ENCODE data around the gene AFM.

Gene AFM

DNA sequence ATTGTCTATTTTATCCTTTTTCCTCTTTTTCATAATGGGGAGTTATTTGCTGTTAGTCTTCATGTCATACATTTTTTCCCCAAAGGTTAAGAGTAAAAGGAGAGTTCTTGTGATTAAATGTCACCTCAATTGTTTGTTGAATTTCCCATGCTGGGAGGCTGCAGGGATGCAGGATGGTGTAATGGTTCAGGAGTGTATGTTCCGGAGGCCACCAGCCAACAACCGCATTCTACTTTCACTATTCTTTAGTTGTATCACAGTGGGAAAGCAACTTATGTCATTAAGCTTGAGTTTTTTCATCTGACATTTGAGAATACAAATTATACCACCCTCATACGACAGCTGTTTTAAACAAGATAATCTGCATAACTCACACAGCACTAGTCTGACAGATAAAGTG is 30.1 kb upstream of the AFM start:
- TF ChIP-seq CTCF (IDR thresholded peaks at IDR 0.05), result no peak

GRCh38 chr4:73451981-73452747 is 29.4 kb upstream of the AFM start:
- Histone ChIP-seq H3K27ac (no peak overlapping the region), H3K4me3 (ENCODE audit: low read depth in 1 of 2, low read length in 1 of 2) (no peak overlapping the region), H3K4me1 (ENCODE audit: control insufficient read depth in 1 of 2, insufficient read depth in 1 of 2, low read depth in 1 of 2, low read length in 1 of 2) (no peaks in the 10 kb centered on the region), H3K27me3 (no peaks in the 10 kb centered on the region), H3K36me3 (no peaks in the 10 kb centered on the region), H3K9me3 (no peaks in the 10 kb centered on the region)
- no peak for TF ChIP-seq CTCF (IDR thresholded peaks at IDR 0.05)

More for the DNA sequence above, 30.1 kb upstream of the AFM start:
- H3K9me3 ChIP-seq, result no peaks in the 10 kb centered on the region
- H3K36me3 ChIP-seq, result no peaks in the 10 kb centered on the region
- no peak overlapping the region for H3K4me3 ChIP-seq (ENCODE audit: low read depth in 1 of 2, low read length in 1 of 2)
- no peaks in the 10 kb centered on the region for H3K27me3 ChIP-seq
- no peaks in the 10 kb centered on the region for H3K4me1 ChIP-seq (ENCODE audit: control insufficient read depth in 1 of 2, insufficient read depth in 1 of 2, low read depth in 1 of 2, low read length in 1 of 2)
- H3K27ac ChIP-seq, result no peak overlapping the region

GRCh38 chr4:73452953-73453700 is 28.4 kb upstream of the AFM start:
- Histone ChIP-seq H3K27ac (no peak overlapping the region), H3K4me3 (ENCODE audit: low read depth in 1 of 2, low read length in 1 of 2) (no peak overlapping the region), H3K36me3 (no peaks in the 10 kb centered on the region), H3K4me1 (ENCODE audit: control insufficient read depth in 1 of 2, insufficient read depth in 1 of 2, low read depth in 1 of 2, low read length in 1 of 2) (no peaks in the 10 kb centered on the region), H3K27me3 (no peaks in the 10 kb centered on the region), H3K9me3 (no peaks in the 10 kb centered on the region)
- no peak for TF ChIP-seq CTCF (IDR thresholded peaks at IDR 0.05)

DNA sequence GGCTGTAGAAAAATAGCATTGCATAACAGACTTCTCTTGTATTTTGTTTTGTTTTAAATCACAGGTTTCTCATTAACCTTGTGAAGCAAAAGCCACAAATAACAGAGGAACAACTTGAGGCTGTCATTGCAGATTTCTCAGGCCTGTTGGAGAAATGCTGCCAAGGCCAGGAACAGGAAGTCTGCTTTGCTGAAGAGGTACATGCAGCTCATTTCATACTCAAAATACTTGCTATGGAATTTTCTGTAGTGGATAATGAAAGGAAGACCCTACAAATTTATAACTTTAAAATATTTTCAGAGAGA is 27.9 kb upstream of the AFM start:
- Histone ChIP-seq H3K4me3 (ENCODE audit: low read depth in 1 of 2, low read length in 1 of 2) (no peak overlapping the region), H3K4me1 (ENCODE audit: control insufficient read depth in 1 of 2, insufficient read depth in 1 of 2, low read depth in 1 of 2, low read length in 1 of 2) (no peaks in the 10 kb centered on the region), H3K27me3 (no peaks in the 10 kb centered on the region), H3K9me3 (no peaks in the 10 kb centered on the region), H3K36me3 (no peaks in the 10 kb centered on the region), H3K27ac (no peak overlapping the region)
- no peak for TF ChIP-seq CTCF (IDR thresholded peaks at IDR 0.05)

GRCh38 chr4:73454920-73455319 is 26.6 kb upstream of the AFM start:
- Histone ChIP-seq H3K27me3 (no peaks in the 10 kb centered on the region), H3K4me1 (ENCODE audit: control insufficient read depth in 1 of 2, insufficient read depth in 1 of 2, low read depth in 1 of 2, low read length in 1 of 2) (no peaks in the 10 kb centered on the region), H3K36me3 (no peaks in the 10 kb centered on the region), H3K27ac (no peak overlapping the region), H3K4me3 (ENCODE audit: low read depth in 1 of 2, low read length in 1 of 2) (no peak overlapping the region), H3K9me3 (no peaks in the 10 kb centered on the region)
- no peak for TF ChIP-seq CTCF (IDR thresholded peaks at IDR 0.05)
